Mesenchymal stem cell (in vitro differentiated cells and primary cell): ENCODE measurements around the gene MTMR2.

Experiments
- DNase-seq: peaks from one replicate; pipeline ENCODE4 v3.0.0-alpha.2; 2013
- H2AFZ ChIP-seq: one replicate; pipeline ENCODE4 v1.6.1; 2013; ENCODE audit warnings: low read depth, mild to moderate bottlenecking, control low read depth, inconsistent platforms, low read length, moderate library complexity
- H2AK5ac ChIP-seq: 2 replicates; pipeline ENCODE4 v1.6.1; 2013; ENCODE audit warnings: low read length, moderate library complexity, mild to moderate bottlenecking, inconsistent platforms; ENCODE audit not compliant: severe bottlenecking
- H2BK120ac ChIP-seq: one replicate; pipeline ENCODE4 v1.6.1; 2013; ENCODE audit warnings: low read depth, mild to moderate bottlenecking, inconsistent platforms, low read length, moderate library complexity
- H2BK12ac ChIP-seq, 2 experiments: one replicate each; pipeline ENCODE4 v1.6.1; 2013; ENCODE audit warnings: inconsistent platforms in 2 of 2, low read length in 2 of 2, mild to moderate bottlenecking in 2 of 2, moderate library complexity in 2 of 2, control low read depth in 1 of 2
- H2BK15ac ChIP-seq: one replicate; pipeline ENCODE4 v1.6.1; 2013; ENCODE audit warnings: mild to moderate bottlenecking, low read depth, inconsistent platforms; ENCODE audit not compliant: poor library complexity, severe bottlenecking
- H2BK5ac ChIP-seq: 2 replicates; pipeline ENCODE4 v1.6.1; 2013; ENCODE audit warnings: low read depth, mild to moderate bottlenecking, low read length, control low read depth, inconsistent platforms; ENCODE audit not compliant: poor library complexity, severe bottlenecking
- H3K14ac ChIP-seq, 2 experiments: one replicate each; pipeline ENCODE4 v1.6.1; 2013; ENCODE audit warnings: inconsistent platforms in 2 of 2, low read length in 2 of 2, control low read depth in 1 of 2, mild to moderate bottlenecking in 1 of 2, moderate library complexity in 1 of 2
- H3K18ac ChIP-seq, 2 experiments: one replicate each; pipeline ENCODE4 v1.6.1; 2013; ENCODE audit warnings: inconsistent platforms in 2 of 2, low read length in 2 of 2, control low read depth in 1 of 2, low read depth in 1 of 2, mild to moderate bottlenecking in 1 of 2
- H3K23ac ChIP-seq, 2 experiments: one replicate each; pipeline ENCODE4 v1.6.1; 2013; ENCODE audit warnings: inconsistent platforms in 2 of 2, low read length in 2 of 2, mild to moderate bottlenecking in 2 of 2, moderate library complexity in 2 of 2, control low read depth in 1 of 2
- H3K27ac ChIP-seq: 2 replicates; pipeline ENCODE4 v1.5.1; 2013; ENCODE audit warnings: mild to moderate bottlenecking, moderate library complexity, low read length, control low read depth, inconsistent platforms; ENCODE audit not compliant: poor library complexity, severe bottlenecking
- H3K27me3 ChIP-seq, 2 experiments: 2 replicates each; pipeline versions ENCODE4 v1.6.1 to v1.7.0; 2013; ENCODE audit warnings: low read length in 2 of 2, mild to moderate bottlenecking in 2 of 2, moderate library complexity in 2 of 2, control low read depth in 1 of 2, inconsistent platforms in 1 of 2; ENCODE audit not compliant: control insufficient read depth in 1 of 2, insufficient read depth in 1 of 2
- H3K36me3 ChIP-seq, 2 experiments: 2 replicates each; pipeline versions ENCODE4 v1.6.1 to v1.7.0; 2013; ENCODE audit warnings: low read length in 2 of 2, control low read depth in 1 of 2, inconsistent platforms in 1 of 2, low read depth in 1 of 2, mild to moderate bottlenecking in 1 of 2; ENCODE audit not compliant: insufficient read depth in 2 of 2, control insufficient read depth in 1 of 2
- H3K4ac ChIP-seq, 2 experiments: one replicate each; pipeline ENCODE4 v1.6.1; 2013; ENCODE audit warnings: inconsistent platforms in 2 of 2, low read length in 2 of 2, mild to moderate bottlenecking in 2 of 2, moderate library complexity in 2 of 2, control low read depth in 1 of 2, low read depth in 1 of 2
- H3K4me1 ChIP-seq: 2 replicates; pipeline ENCODE4 v1.6.1; 2013; ENCODE audit warnings: low read depth, low read length, control low read depth; ENCODE audit not compliant: control insufficient read depth, insufficient read depth
- H3K4me2 ChIP-seq: 2 replicates; pipeline ENCODE4 v1.6.1; 2013; ENCODE audit warnings: low read length, mild to moderate bottlenecking, inconsistent platforms; ENCODE audit not compliant: poor library complexity, severe bottlenecking
- H3K4me3 ChIP-seq, 2 experiments: 2 replicates each; pipeline versions ENCODE4 v1.5.1 to v1.7.0; 2013; ENCODE audit warnings: low read length in 2 of 2, mild to moderate bottlenecking in 2 of 2, control low read depth in 1 of 2, low read depth in 1 of 2; ENCODE audit not compliant: insufficient read depth in 1 of 2
- H3K79me1 ChIP-seq: replicated peaks from 2 replicates; pipeline ENCODE4 v1.6.1; 2013; ENCODE audit warnings: mild to moderate bottlenecking, control low read depth, low read length, inconsistent platforms; ENCODE audit not compliant: poor library complexity, severe bottlenecking
- H3K9ac ChIP-seq: 2 replicates; pipeline ENCODE4 v1.7.0; 2013; ENCODE audit warnings: mild to moderate bottlenecking, low read length, moderate library complexity
- H3K9me3 ChIP-seq: 2 replicates; pipeline ENCODE4 v1.7.0; 2013; ENCODE audit warnings: mild to moderate bottlenecking, low read length; ENCODE audit not compliant: control insufficient read depth
- H4K8ac ChIP-seq: one replicate; pipeline ENCODE4 v1.6.1; 2013; ENCODE audit warnings: inconsistent platforms, mild to moderate bottlenecking, low read length, moderate library complexity
- H4K91ac ChIP-seq: one replicate; pipeline ENCODE4 v1.6.1; 2013; ENCODE audit warnings: mild to moderate bottlenecking, low read length, inconsistent platforms
- WGBS: methylation state at CpG from one replicate; pipeline ENCODE4 v1.1.7; 2013; ENCODE audit warnings: mixed read lengths; 5-methylcytosine and 5-hydroxymethylcytosine counted together

The MTMR2 gene

GRCh38 chr11:95924414-95924760 lies 480 bp upstream of the MTMR2 start:
- H2BK120ac ChIP-seq, result peak overlapping the region; percentile 73
- no peaks in the 10 kb centered on the region for H3K36me3 ChIP-seq
- H2AFZ ChIP-seq, result no peak overlapping the region
- H2BK15ac ChIP-seq, result no peak overlapping the region
- H3K18ac ChIP-seq, result peak overlapping the region; percentile 83 to 99
- 0% methylated on average over 4 of the region's 4 CpGs for WGBS
- no peaks in the 10 kb centered on the region for H3K27me3 ChIP-seq
- H3K4me2 ChIP-seq, result peak overlapping the region; percentile 59
- DNase-seq, result peak; percentile 45
- peak overlapping the region; percentile 100 for H4K91ac ChIP-seq
- peak overlapping the region in 1 of 2 experiments; percentile 97 for H3K4ac ChIP-seq
- peak overlapping the region; percentile 91 for H3K27ac ChIP-seq
- peak overlapping the region; percentile 86 for H2BK5ac ChIP-seq
- H3K4me1 ChIP-seq, result no peaks in the 10 kb centered on the region
- no peak overlapping the region for H3K23ac ChIP-seq
- H3K9me3 ChIP-seq, result no peaks in the 10 kb centered on the region
- peak overlapping the region; percentile 100 for H3K9ac ChIP-seq
- peaks cover 1% of the 10 kb centered on the region for H3K79me1 ChIP-seq
- H3K14ac ChIP-seq, result no peak overlapping the region
- H2AK5ac ChIP-seq, result peak overlapping the region; percentile 57
- H4K8ac ChIP-seq, result peak overlapping the region; percentile 98
- peak overlapping the region in 1 of 2 experiments; percentile 99 for H3K4me3 ChIP-seq
- peak overlapping the region in 1 of 2 experiments; percentile 77 for H2BK12ac ChIP-seq

GRCh38 chr11:95923439-95923727 lies 524 bp downstream of the MTMR2 start:
- Histone ChIP-seq H3K4ac (peak overlapping the region in 1 of 2 experiments; percentile 75), H3K9ac (peak overlapping the region; percentile 100), H3K27ac (peak overlapping the region; percentile 91), H2AK5ac (no peak overlapping the region), H3K4me2 (peak overlapping the region; percentile 59), H3K9me3 (no peaks in the 10 kb centered on the region), H3K36me3 (no peaks in the 10 kb centered on the region), H3K4me1 (no peaks in the 10 kb centered on the region), H3K4me3 (peak overlapping the region; percentile 89 to 99), H4K91ac (peak overlapping the region; percentile 100), H2BK12ac (peak overlapping the region in 1 of 2 experiments; percentile 8), H2BK15ac (no peak overlapping the region), H2BK120ac (no peak overlapping the region), H2AFZ (peak overlapping the region; percentile 48), H3K27me3 (no peaks in the 10 kb centered on the region), H3K79me1 (peaks cover 6% of the 10 kb centered on the region), H3K23ac (no peak overlapping the region), H3K14ac (no peak overlapping the region), H2BK5ac (no peak overlapping the region), H4K8ac (no peak overlapping the region), H3K18ac (peak overlapping the region; percentile 83 to 99)
- WGBS, result 0% methylated on average over 4 of the region's 7 CpGs
- DNase-seq, result no peak

- Histone ChIP-seq H4K91ac (no peak overlapping the region), H2AFZ (no peak overlapping the region), H3K27me3 (no peaks in the 10 kb centered on the region), H3K4me3 (peak overlapping the region in 1 of 2 experiments; percentile 99), H2BK5ac (no peak overlapping the region), H3K4ac (peak overlapping the region in 1 of 2 experiments; percentile 75), H2AK5ac (no peak overlapping the region), H3K4me2 (peak overlapping the region; percentile 59), H3K23ac (no peak overlapping the region), H3K36me3 (no peaks in the 10 kb centered on the region), H2BK15ac (no peak overlapping the region), H3K4me1 (no peaks in the 10 kb centered on the region), H3K9me3 (no peaks in the 10 kb centered on the region), H2BK120ac (no peak overlapping the region), H2BK12ac (no peak overlapping the region), H3K18ac (no peak overlapping the region), H3K14ac (no peak overlapping the region), H3K27ac (peak overlapping the region; percentile 91), H3K79me1 (peaks cover 8% of the 10 kb centered on the region), H3K9ac (peak overlapping the region; percentile 100), H4K8ac (no peak overlapping the region)
- 27% methylated on average over 6 of the region's 9 CpGs for WGBS
- DNase-seq, result peak; percentile 34
These were observed 1.1 kb downstream of the MTMR2 start for GRCh38 chr11:95922536-95923438.

GRCh38 chr11:95922099-95922498 lies 1.8 kb downstream of the MTMR2 start:
- Histone ChIP-seq H2BK5ac (no peak overlapping the region), H3K4me1 (no peaks in the 10 kb centered on the region), H2BK12ac (no peak overlapping the region), H3K9ac (peak overlapping the region; percentile 100), H3K14ac (no peak overlapping the region), H3K36me3 (no peaks in the 10 kb centered on the region), H3K27me3 (no peaks in the 10 kb centered on the region), H3K9me3 (no peaks in the 10 kb centered on the region), H3K79me1 (peaks cover 11% of the 10 kb centered on the region), H4K91ac (no peak overlapping the region), H3K27ac (no peak overlapping the region), H3K4ac (no peak overlapping the region), H3K23ac (no peak overlapping the region), H2AK5ac (no peak overlapping the region), H2BK15ac (no peak overlapping the region), H4K8ac (no peak overlapping the region), H3K4me2 (no peak overlapping the region), H3K4me3 (peak overlapping the region in 1 of 2 experiments; percentile 99), H3K18ac (no peak overlapping the region), H2BK120ac (no peak overlapping the region), H2AFZ (no peak overlapping the region)
- 66% methylated on average over 2 of the region's 2 CpGs for WGBS
- peak; percentile 32 for DNase-seq
